Measurements from ENCODE around the gene ATP1A1.

DNA sequence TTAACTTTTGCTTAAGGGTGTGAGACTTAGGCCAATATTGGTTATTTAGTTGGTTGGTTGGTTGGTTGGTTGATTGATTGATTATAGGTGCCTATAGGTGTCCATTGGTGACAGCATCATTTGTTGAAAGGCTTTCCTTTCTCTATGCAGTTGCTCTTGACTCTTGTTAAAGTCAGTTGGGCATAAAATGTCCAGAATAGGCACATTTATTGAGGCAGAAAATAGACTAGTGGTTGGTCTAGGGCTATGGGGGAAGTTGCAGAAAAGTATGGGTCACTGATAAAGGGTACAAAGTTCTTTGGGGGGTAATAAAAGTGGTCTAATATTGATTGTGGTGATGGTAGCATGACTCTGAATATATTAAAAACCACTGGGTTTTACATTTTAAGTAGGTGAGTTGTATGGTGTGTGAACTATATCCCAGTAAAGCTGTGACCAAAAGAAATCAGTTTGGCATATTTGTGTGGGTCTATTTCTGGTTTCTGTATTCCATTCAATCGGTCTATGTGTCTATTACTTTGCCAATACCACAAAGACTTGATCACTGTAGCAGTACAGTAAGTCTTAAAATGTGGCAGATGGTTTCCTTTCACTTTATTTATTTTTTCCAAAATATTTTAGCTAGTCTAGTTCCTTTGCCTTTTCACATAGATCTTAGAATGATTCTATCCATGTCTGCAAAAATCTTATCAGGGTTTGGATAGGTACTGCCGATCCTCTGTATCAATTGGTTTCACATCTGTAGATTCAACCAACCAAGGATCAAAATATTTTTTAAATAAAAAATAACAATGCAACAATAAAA, 63.0 kb downstream of the ATP1A1 start:
- TF ChIP-seq, protein P1, sequence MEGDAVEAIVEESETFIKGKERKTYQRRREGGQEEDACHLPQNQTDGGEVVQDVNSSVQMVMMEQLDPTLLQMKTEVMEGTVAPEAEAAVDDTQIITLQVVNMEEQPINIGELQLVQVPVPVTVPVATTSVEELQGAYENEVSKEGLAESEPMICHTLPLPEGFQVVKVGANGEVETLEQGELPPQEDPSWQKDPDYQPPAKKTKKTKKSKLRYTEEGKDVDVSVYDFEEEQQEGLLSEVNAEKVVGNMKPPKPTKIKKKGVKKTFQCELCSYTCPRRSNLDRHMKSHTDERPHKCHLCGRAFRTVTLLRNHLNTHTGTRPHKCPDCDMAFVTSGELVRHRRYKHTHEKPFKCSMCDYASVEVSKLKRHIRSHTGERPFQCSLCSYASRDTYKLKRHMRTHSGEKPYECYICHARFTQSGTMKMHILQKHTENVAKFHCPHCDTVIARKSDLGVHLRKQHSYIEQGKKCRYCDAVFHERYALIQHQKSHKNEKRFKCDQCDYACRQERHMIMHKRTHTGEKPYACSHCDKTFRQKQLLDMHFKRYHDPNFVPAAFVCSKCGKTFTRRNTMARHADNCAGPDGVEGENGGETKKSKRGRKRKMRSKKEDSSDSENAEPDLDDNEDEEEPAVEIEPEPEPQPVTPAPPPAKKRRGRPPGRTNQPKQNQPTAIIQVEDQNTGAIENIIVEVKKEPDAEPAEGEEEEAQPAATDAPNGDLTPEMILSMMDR (IDR thresholded peaks at IDR 0.05): no peak
- TF ChIP-seq EZH2 (IDR thresholded peaks at IDR 0.05; ENCODE audit: borderline replicate concordance, insufficient read depth, low read depth, low read length, poor library complexity, severe bottlenecking): no peak
